Calu3 (cell line): ENCODE measurements around the gene TGM5. TPM values are rescaled to one million over a fixed set of nuclear protein-coding genes. Genes with fewer than 3 reads are reported as not detected.

Experiments used
- BruUV-seq: library from RNA; stranded (reverse); fragments of 400-500 nt; replicated peaks from 2 replicates; lab custom pipeline; 2021; lab: Mats Ljungman, UMichigan
- CTCF ChIA-PET: fragments of 300-600 bp; sonication (Branson Sonifier 250); formaldehyde crosslinking; loops from one replicate; lab custom pipeline; 2022; ENCODE audit warnings: antibody characterized with exemption; lab: Charles Lee
- DNase-seq: peaks from one replicate; pipeline ENCODE4 v3.0.0; 2022
- H3K27ac Mint-ChIP-seq: one replicate; pipeline ENCODE4 v1.8.0; 2022; ENCODE audit warnings: mixed read lengths; ENCODE audit not compliant: unreplicated experiment
- H3K27me3 Mint-ChIP-seq: one replicate; pipeline ENCODE4 v1.8.0; 2022; ENCODE audit warnings: mixed read lengths; ENCODE audit not compliant: unreplicated experiment
- H3K36me3 Mint-ChIP-seq: one replicate; pipeline ENCODE4 v1.8.0; 2022; ENCODE audit warnings: mild to moderate bottlenecking, moderate library complexity, mixed read lengths; ENCODE audit not compliant: insufficient read depth, unreplicated experiment
- H3K4me1 Mint-ChIP-seq: one replicate; pipeline ENCODE4 v1.8.0; 2022; ENCODE audit warnings: mild to moderate bottlenecking, low read depth, mixed read lengths; ENCODE audit not compliant: unreplicated experiment
- H3K4me3 Mint-ChIP-seq: one replicate; pipeline ENCODE4 v1.8.0; 2022; ENCODE audit warnings: mild to moderate bottlenecking, low read depth, moderate library complexity, mixed read lengths; ENCODE audit not compliant: unreplicated experiment
- H3K9me3 Mint-ChIP-seq: one replicate; pipeline ENCODE4 v1.8.0; 2022; ENCODE audit warnings: low read depth, mixed read lengths; ENCODE audit not compliant: unreplicated experiment
- CTCF ChIP-seq: fragments of 200-600 bp; IDR thresholded peaks from one replicate; pipeline ENCODE4 v1.8.0; 2022; ENCODE audit warnings: antibody characterized with exemption; ENCODE audit not compliant: unreplicated experiment
- intact Hi-C: fragments of 100-400 bp; cut with micrococcal nuclease; formaldehyde crosslinking; loops from one replicate; pipeline ENCODE4 v1.10.0; 2022; ENCODE audit not compliant: unreplicated experiment
- total RNA-seq: library from RNA; stranded (reverse); gene quantifications from 2 replicates; pipeline ENCODE4 v1.2.3, GENCODE V29; 2022

The TGM5 gene
- total RNA-seq, 1 experiment from 2014 or later, result not detected

GRCh38 chr15:43270676-43271306 lies 4.1 kb upstream of the TGM5 start:
- Mint-ChIP-seq H3K4me1 (no peaks in the 10 kb centered on the region), H3K27me3 (peaks cover 61% of the 10 kb centered on the region), H3K36me3 (no peaks in the 10 kb centered on the region), H3K27ac (no peak overlapping the region), H3K9me3 (no peaks in the 10 kb centered on the region), H3K4me3 (no peak overlapping the region)
- CTCF ChIA-PET, result no interaction called here
- DNase-seq, result no peak
- intact Hi-C loops, result no loop called here
- BruUV-seq, result no TSS peak
- no peak for TF ChIP-seq CTCF

- BruUV-seq, result no TSS peak
- CTCF ChIA-PET, result no interaction called here
- no peaks in the 10 kb centered on the region for H3K9me3 Mint-ChIP-seq
- H3K4me1 Mint-ChIP-seq, result no peaks in the 10 kb centered on the region
- H3K36me3 Mint-ChIP-seq, result no peaks in the 10 kb centered on the region
- no peak overlapping the region for H3K27ac Mint-ChIP-seq
- peaks cover 61% of the 10 kb centered on the region for H3K27me3 Mint-ChIP-seq
- DNase-seq, result no peak
- intact Hi-C loops, result no loop called here
- no peak for TF ChIP-seq CTCF
- H3K4me3 Mint-ChIP-seq, result no peak overlapping the region
Observed at GRCh38 chr15:43270113-43270665, 3.5 kb upstream of the TGM5 start.

GRCh38 chr15:43268111-43269105 lies 1.7 kb upstream of the TGM5 start:
- no peak for DNase-seq
- TF ChIP-seq CTCF, result no peak
- Mint-ChIP-seq H3K9me3 (no peaks in the 10 kb centered on the region), H3K36me3 (no peaks in the 10 kb centered on the region), H3K27me3 (peaks cover 54% of the 10 kb centered on the region), H3K4me1 (no peaks in the 10 kb centered on the region), H3K27ac (no peak overlapping the region), H3K4me3 (no peak overlapping the region)
- BruUV-seq, result no TSS peak
- CTCF ChIA-PET, result interaction anchor here (0.8 kb wide), 1 partner anchor 43 kb away, joined by 4 read pairs; no protein-coding TSS in a partner anchor
- intact Hi-C loops, result no loop called here

GRCh38 chr15:43267439-43267838 lies 711 bp upstream of the TGM5 start:
- intact Hi-C loops, result no loop called here

More at GRCh38 chr15:43267439-43267838, 711 bp upstream of the TGM5 start:
- Mint-ChIP-seq H3K27me3 (peaks cover 55% of the 10 kb centered on the region), H3K9me3 (no peaks in the 10 kb centered on the region), H3K36me3 (no peaks in the 10 kb centered on the region), H3K4me1 (no peaks in the 10 kb centered on the region), H3K27ac (no peak overlapping the region), H3K4me3 (no peak overlapping the region)
- no peak for TF ChIP-seq CTCF
- DNase-seq, result no peak
- CTCF ChIA-PET, result interaction anchor here (0.5 to 2.0 kb wide), 2 partner anchors 18 to 20 kb away, joined by 3 to 6 read pairs; no protein-coding TSS in a partner anchor
- no TSS peak for BruUV-seq
